K562 treated with DMSO at 1 percent for 12 hours (cell line): ENCODE results near the gene THAP10. TPM values are rescaled to one million over a fixed set of nuclear protein-coding genes. Genes with fewer than 3 reads are reported as not detected.

Experiments
- total RNA-seq: library from RNA; unstranded; fragments of 300-600 nt; gene quantifications from 2 replicates; pipeline ENCODE4 v1.2.3, GENCODE V29; 2022; ENCODE audit not compliant: insufficient read depth

The THAP10 gene
- 2.3 TPM in 1 of 2 replicates, not detected in the other for total RNA-seq

GRCh38 chr15:70892002-70892911 lies at the start of gene THAP10, which contains the start of gene LRRC49:
Gene THAP10 (minus strand): TSS chr15:70892433. CDS start chr15:70892272, 161 bp downstream.
Gene LRRC49 (plus strand): TSS chr15:70892826. CDS start chr15:70892895, 69 bp downstream.

GRCh38 chr15:70853973-70854665 lies 38.1 kb downstream of the THAP10 start, which contains the start of gene LARP6:
Gene LARP6 (minus strand): TSS chr15:70854157. CDS start chr15:70854088, 69 bp downstream.

Other genes with a start within 250 kb of the THAP10 start
- 0.07 and 0.10 TPM in 2 replicates for gene UACA, start 128.9 kb downstream of the THAP10 start, total RNA-seq
- gene LARP6, start 38.3 kb downstream of the THAP10 start, total RNA-seq, result 1.3 TPM in 1 of 2 replicates, not detected in the other
- not detected in 2 replicates for gene LRRC49, start 393 bp upstream of the THAP10 start, total RNA-seq
- 0.31 and 0.58 TPM in 2 replicates for gene THSD4, start 223.0 kb upstream of the THAP10 start, total RNA-seq